GDM1 (cell line): ENCODE results near the gene ENPP7.

Experiments used
- DNase-seq: peaks from one replicate; lab custom pipeline; 2025; lab: John Stamatoyannopoulos, UW

ENPP7 gene

GRCh38 chr17:79777894-79778503 lies 47.3 kb downstream of the ENPP7 start, which contains the start of gene CBX2:
Gene CBX2 (plus strand): TSS chr17:79778148. CDS start chr17:79778236, 88 bp downstream.
- DNase-seq, result peak; percentile 58

GRCh38 chr17:79778504-79779083 lies 47.9 kb downstream of the ENPP7 start:
- DNase-seq, result no peak

GRCh38 chr17:79779084-79779529 lies 48.4 kb downstream of the ENPP7 start:
- no peak for DNase-seq

GRCh38 chr17:79779661-79780365 lies 49.1 kb downstream of the ENPP7 start:
- no peak for DNase-seq

GRCh38 chr17:79781012-79781650 lies 50.4 kb downstream of the ENPP7 start:
- no peak for DNase-seq

- peak; percentile 71 for DNase-seq
Observed at GRCh38 chr17:79781736-79782575, 51.2 kb downstream of the ENPP7 start.

GRCh38 chr17:79783891-79784290 lies 53.1 kb downstream of the ENPP7 start:
- DNase-seq, result no peak

- DNase-seq, result no peak
Observed at GRCh38 chr17:79784353-79785016, 53.7 kb downstream of the ENPP7 start.

- DNase-seq, result no peak
Observed at GRCh38 chr17:79785017-79785899, 54.5 kb downstream of the ENPP7 start.

- DNase-seq, result no peak
Observed at GRCh38 chr17:79785900-79786810, 55.4 kb downstream of the ENPP7 start.

- no peak for DNase-seq
Observed at GRCh38 chr17:79786930-79787643, 56.3 kb downstream of the ENPP7 start.

GRCh38 chr17:79788455-79788854 lies 57.7 kb downstream of the ENPP7 start:
- no peak for DNase-seq

- DNase-seq, result no peak
Observed at GRCh38 chr17:79788989-79789942, 58.5 kb downstream of the ENPP7 start.

- DNase-seq, result no peak
Observed at GRCh38 chr17:79789943-79790804, 59.4 kb downstream of the ENPP7 start.

GRCh38 chr17:79790805-79791734 lies 60.3 kb downstream of the ENPP7 start:
- no peak for DNase-seq
